Loucy (cell line): ENCODE results near the gene GSTA2.
"Not testable (repeated sequence)": the region's sequence is repeated elsewhere in the genome, so short reads cannot be mapped to it uniquely, and the experiment has no call there.

Experiments
- H2AFZ ChIP-seq: fragments of 200-600 bp; sonication (generic); 2 replicates; pipeline ENCODE4 v1.6.0; 2016; ENCODE audit warnings: antibody characterized with exemption, mild to moderate bottlenecking, low read length, moderate library complexity
- H3F3A ChIP-seq: fragments of 200-600 bp; 2 replicates; pipeline ENCODE4 v1.6.0; 2016; ENCODE audit warnings: antibody characterized with exemption, low read depth, mild to moderate bottlenecking
- H3K27me3 ChIP-seq: fragments of 200-600 bp; sonication (generic); 2 replicates; pipeline ENCODE4 v1.6.1; 2014; ENCODE audit warnings: low read length, mild to moderate bottlenecking; ENCODE audit not compliant: insufficient read depth, poor library complexity, severe bottlenecking
- H3K36me3 ChIP-seq: fragments of 200-600 bp; sonication (generic); 2 replicates; pipeline ENCODE4 v1.6.1; 2016; ENCODE audit warnings: low read length; ENCODE audit not compliant: insufficient read depth
- H3K4me1 ChIP-seq: fragments of 200-600 bp; sonication (generic); 2 replicates; pipeline ENCODE4 v1.5.1; 2014; ENCODE audit warnings: low read length, mild to moderate bottlenecking; ENCODE audit not compliant: insufficient read depth, poor library complexity, severe bottlenecking
- H3K4me2 ChIP-seq: fragments of 200-600 bp; sonication (generic); 2 replicates; pipeline ENCODE4 v1.6.0; 2014; ENCODE audit warnings: antibody characterized with exemption, low read length, low read depth, mild to moderate bottlenecking; ENCODE audit not compliant: poor library complexity, severe bottlenecking
- H3K4me3 ChIP-seq: fragments of 200-600 bp; sonication (generic); 2 replicates; pipeline ENCODE4 v1.5.1; 2014; ENCODE audit warnings: low read length, mild to moderate bottlenecking, mixed read lengths; ENCODE audit not compliant: poor library complexity, severe bottlenecking
- H3K79me2 ChIP-seq: fragments of 200-600 bp; sonication (generic); 2 replicates; pipeline ENCODE4 v1.6.1; 2014; ENCODE audit warnings: low read length; ENCODE audit not compliant: insufficient read depth
- H3K9ac ChIP-seq: fragments of 200-600 bp; sonication (generic); 2 replicates; pipeline ENCODE4 v1.6.0; 2014; ENCODE audit warnings: mild to moderate bottlenecking, low read depth, low read length, moderate library complexity; ENCODE audit not compliant: poor library complexity, severe bottlenecking
- H3K9me2 ChIP-seq: fragments of 200-600 bp; sonication (generic); replicated peaks from 2 replicates; pipeline ENCODE4 v1.6.1; 2016; ENCODE audit warnings: low read depth, low read length, mixed read lengths
- H3K9me3 ChIP-seq: fragments of 200-600 bp; sonication (generic); 2 replicates; pipeline ENCODE4 v1.6.1; 2014; ENCODE audit warnings: mild to moderate bottlenecking, antibody characterized with exemption, low read length, low read depth; ENCODE audit not compliant: insufficient read depth
- H4K20me1 ChIP-seq: fragments of 200-600 bp; sonication (generic); 2 replicates; pipeline ENCODE4 v1.6.0; 2014; ENCODE audit warnings: antibody characterized with exemption, low read length, mild to moderate bottlenecking; ENCODE audit not compliant: insufficient read depth, poor library complexity, severe bottlenecking
- CTCF ChIP-seq: fragments of 200-600 bp; sonication (generic); conservative IDR thresholded peaks from 2 replicates; pipeline ENCODE4 v1.5.1; 2014; ENCODE audit warnings: mild to moderate bottlenecking, antibody characterized with exemption, low read length
- EZH2phosphoT487 ChIP-seq: fragments of 200-600 bp; IDR thresholded peaks from 2 replicates; pipeline ENCODE4 v1.6.1; 2018; ENCODE audit warnings: antibody characterized with exemption, mild to moderate bottlenecking, moderate library complexity, borderline replicate concordance

GSTA2 gene

GRCh38 chr6:52754443-52754842 is 8.8 kb downstream of the GSTA2 start:
- no peaks in the 10 kb centered on the region for H3K36me3 ChIP-seq
- no peaks in the 10 kb centered on the region for H3K27me3 ChIP-seq
- no peaks in the 10 kb centered on the region for H3K9me2 ChIP-seq
- no peak for TF ChIP-seq EZH2phosphoT487
- no peak for TF ChIP-seq CTCF
- H2AFZ ChIP-seq, result no peak overlapping the region
- no peak overlapping the region for H3K9ac ChIP-seq
- no peaks in the 10 kb centered on the region for H3F3A ChIP-seq
- H3K79me2 ChIP-seq, result no peaks in the 10 kb centered on the region
- no peak overlapping the region for H3K4me3 ChIP-seq
- H3K4me2 ChIP-seq, result no peak overlapping the region
- H3K9me3 ChIP-seq, result no peaks in the 10 kb centered on the region
- no peaks in the 10 kb centered on the region for H3K4me1 ChIP-seq
- H4K20me1 ChIP-seq, result no peaks in the 10 kb centered on the region

DNA sequence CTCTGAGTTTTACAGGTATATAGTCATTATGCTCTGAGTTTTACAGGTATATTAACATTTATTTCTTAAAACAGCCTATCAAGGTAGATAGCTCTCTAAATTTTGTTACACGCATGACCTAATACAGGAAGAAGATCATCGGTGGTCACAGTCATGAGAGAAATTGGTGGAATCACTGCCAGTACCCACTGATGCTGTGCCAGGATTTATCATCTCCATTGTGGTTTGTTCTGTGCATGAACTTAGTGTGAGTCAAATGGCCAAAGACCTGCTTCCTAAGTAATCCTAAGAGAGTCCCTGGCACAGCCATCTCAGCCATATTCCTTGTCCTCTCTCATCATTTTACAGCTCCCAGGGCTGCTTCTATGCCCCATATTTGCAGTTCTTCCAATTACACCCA is 10.1 kb downstream of the GSTA2 start:
- not testable (repeated sequence) for H3K4me1 ChIP-seq, H2AFZ ChIP-seq, H3K9me3 ChIP-seq, H3K9ac ChIP-seq, H3K79me2 ChIP-seq, H3K4me2 ChIP-seq, H3K9me2 ChIP-seq, H4K20me1 ChIP-seq, H3K27me3 ChIP-seq, H3K36me3 ChIP-seq, H3K4me3 ChIP-seq, H3F3A ChIP-seq

- no peaks in the 10 kb centered on the region for H3K27me3 ChIP-seq
- H2AFZ ChIP-seq, result no peak overlapping the region
- H4K20me1 ChIP-seq, result no peaks in the 10 kb centered on the region
- no peak overlapping the region for H3K4me3 ChIP-seq
- H3K9me2 ChIP-seq, result no peaks in the 10 kb centered on the region
- TF ChIP-seq EZH2phosphoT487 (no peak), CTCF (no peak)
- H3K4me1 ChIP-seq, result no peaks in the 10 kb centered on the region
- no peaks in the 10 kb centered on the region for H3K79me2 ChIP-seq
- H3F3A ChIP-seq, result no peaks in the 10 kb centered on the region
- H3K9me3 ChIP-seq, result no peaks in the 10 kb centered on the region
- no peaks in the 10 kb centered on the region for H3K36me3 ChIP-seq
- H3K4me2 ChIP-seq, result no peak overlapping the region
- no peak overlapping the region for H3K9ac ChIP-seq
These were observed 11.0 kb downstream of the GSTA2 start for GRCh38 chr6:52752310-52752709.

- Histone ChIP-seq H3K36me3 (no peaks in the 10 kb centered on the region), H4K20me1 (no peaks in the 10 kb centered on the region), H3K9me3 (no peaks in the 10 kb centered on the region), H3K4me1 (no peaks in the 10 kb centered on the region), H3K9me2 (no peaks in the 10 kb centered on the region), H3K27me3 (no peaks in the 10 kb centered on the region), H3K9ac (no peak overlapping the region), H3K79me2 (no peaks in the 10 kb centered on the region), H3K4me2 (no peak overlapping the region), H3F3A (no peaks in the 10 kb centered on the region), H3K4me3 (no peak overlapping the region), H2AFZ (no peak overlapping the region)
- no peak for TF ChIP-seq CTCF
These were observed 13.6 kb downstream of the GSTA2 start for GRCh38 chr6:52749556-52750152.

GRCh38 chr6:52747301-52747700 is 16.0 kb downstream of the GSTA2 start:
- H3K9me3 ChIP-seq, H3K79me2 ChIP-seq, H4K20me1 ChIP-seq, H3K4me3 ChIP-seq, H3K36me3 ChIP-seq, H3K4me1 ChIP-seq, H3K9ac ChIP-seq, H3F3A ChIP-seq, H2AFZ ChIP-seq, H3K27me3 ChIP-seq, H3K4me2 ChIP-seq, H3K9me2 ChIP-seq: not testable (repeated sequence)
